MM.1S (cell line): ENCODE measurements around the gene KIAA0513.
"Not testable (repeated sequence)": the region's sequence is repeated elsewhere in the genome, so short reads cannot be mapped to it uniquely, and the experiment has no call there.

Experiments used
- DNase-seq: peaks from one replicate; pipeline ENCODE4 v3.0.0-alpha.2; 2015
- H2AFZ ChIP-seq: fragments of 300-600 bp; sonication (generic); 2 replicates; pipeline ENCODE4 v1.6.0; 2016; ENCODE audit warnings: antibody characterized with exemption, low read length
- H3F3A ChIP-seq: fragments of 300-600 bp; sonication (generic); 2 replicates; pipeline ENCODE4 v1.6.1; 2016; ENCODE audit warnings: mild to moderate bottlenecking, antibody characterized with exemption, low read length, moderate library complexity, mixed read lengths; ENCODE audit not compliant: insufficient read depth
- H3K27ac ChIP-seq: fragments of 300-600 bp; sonication (generic); 2 replicates; pipeline ENCODE4 v1.5.1; 2016; ENCODE audit warnings: mild to moderate bottlenecking, low read length
- H3K27me3 ChIP-seq: fragments of 300-600 bp; sonication (generic); replicated peaks from 2 replicates; pipeline ENCODE4 v1.6.0; 2016; ENCODE audit warnings: low read length; ENCODE audit not compliant: insufficient read depth
- H3K36me3 ChIP-seq: fragments of 300-600 bp; sonication (generic); replicated peaks from 2 replicates; pipeline ENCODE4 v1.6.1; 2016; ENCODE audit warnings: mild to moderate bottlenecking, low read length, mixed read lengths; ENCODE audit not compliant: insufficient read depth
- H3K4me1 ChIP-seq: fragments of 300-600 bp; sonication (generic); 2 replicates; pipeline ENCODE4 v1.6.1; 2016; ENCODE audit warnings: low read length, mixed read lengths
- H3K4me2 ChIP-seq: fragments of 300-600 bp; sonication (generic); 2 replicates; pipeline ENCODE4 v1.6.0; 2016; ENCODE audit warnings: low read depth, low read length
- H3K4me3 ChIP-seq: fragments of 300-600 bp; sonication (generic); 2 replicates; pipeline ENCODE4 v1.5.1; 2016; ENCODE audit warnings: low read length, mixed read lengths
- H3K79me2 ChIP-seq: fragments of 300-600 bp; sonication (generic); 2 replicates; pipeline ENCODE4 v1.6.1; 2016; ENCODE audit warnings: mixed run types, low read length, mixed read lengths
- H3K9ac ChIP-seq: fragments of 300-600 bp; sonication (generic); 2 replicates; pipeline ENCODE4 v1.6.1; 2016; ENCODE audit warnings: low read length, mixed read lengths
- H3K9me2 ChIP-seq: fragments of 300-600 bp; sonication (generic); replicated peaks from 2 replicates; pipeline ENCODE4 v1.6.1; 2016; ENCODE audit warnings: mild to moderate bottlenecking, low read length, mixed read lengths; ENCODE audit not compliant: insufficient read depth
- H3K9me3 ChIP-seq: fragments of 300-600 bp; sonication (generic); replicated peaks from 2 replicates; pipeline ENCODE4 v1.6.1; 2016; ENCODE audit warnings: mild to moderate bottlenecking, low read length, mixed read lengths; ENCODE audit not compliant: insufficient read depth
- H4K20me1 ChIP-seq: fragments of 300-600 bp; sonication (generic); 2 replicates; pipeline ENCODE4 v1.6.1; 2016; ENCODE audit warnings: mild to moderate bottlenecking, low read length, moderate library complexity, mixed read lengths; ENCODE audit not compliant: insufficient read depth
- EZH2 ChIP-seq: fragments of 300-600 bp; sonication (generic); optimal IDR thresholded peaks from 2 replicates; pipeline ENCODE3; 2017; ENCODE audit warnings: low read depth, mild to moderate bottlenecking, antibody characterized with exemption, low read length, mixed read lengths
- EZH2phosphoT487 ChIP-seq: fragments of 300-600 bp; sonication (generic); IDR thresholded peaks from 2 replicates; pipeline ENCODE4 v1.6.1; 2018; ENCODE audit warnings: antibody characterized with exemption, low read length
- TF ChIP-seq, protein P1 (sequence below): fragments of 300-600 bp; sonication (generic); IDR thresholded peaks from 2 replicates; pipeline ENCODE4 v1.5.1; 2016; ENCODE audit warnings: antibody characterized with exemption, low read length, mixed read lengths

KIAA0513 gene

DNA sequence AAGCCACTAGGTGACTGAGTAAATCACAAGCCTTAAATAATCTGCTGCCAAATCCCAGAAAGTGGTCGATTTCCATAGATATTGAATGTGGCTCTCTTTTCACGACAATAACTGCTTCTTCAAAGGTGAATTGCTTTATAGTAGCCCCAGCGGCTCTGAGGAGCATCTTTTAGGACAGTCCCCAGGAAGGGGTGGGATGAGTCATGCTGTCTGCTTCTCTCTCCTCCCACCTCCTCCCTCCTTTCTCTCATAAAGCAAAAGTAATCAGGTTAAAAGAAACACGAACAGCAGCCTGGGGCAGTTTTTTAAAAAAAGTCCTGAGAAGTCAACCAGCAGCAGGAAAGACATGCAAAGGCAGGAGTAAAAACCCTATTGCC, 1.8 kb downstream of the KIAA0513 start:
- Histone ChIP-seq H3K27me3 (no peaks in the 10 kb centered on the region), H3K9me3 (no peaks in the 10 kb centered on the region), H3K4me1 (peaks cover 3% of the 10 kb centered on the region), H3K27ac (peak overlapping the region; percentile 81), H3K9ac (peak overlapping the region; percentile 76), H4K20me1 (no peaks in the 10 kb centered on the region), H3K9me2 (no peaks in the 10 kb centered on the region), H3K36me3 (no peaks in the 10 kb centered on the region), H3K4me3 (peak overlapping the region; percentile 65), H3F3A (peaks cover 16% of the 10 kb centered on the region), H3K4me2 (peak overlapping the region; percentile 95), H3K79me2 (no peaks in the 10 kb centered on the region), H2AFZ (no peak overlapping the region)
- peak; percentile 17 for DNase-seq
- TF ChIP-seq EZH2phosphoT487 (no peak), EZH2 (no peak)
- TF ChIP-seq, protein P1, sequence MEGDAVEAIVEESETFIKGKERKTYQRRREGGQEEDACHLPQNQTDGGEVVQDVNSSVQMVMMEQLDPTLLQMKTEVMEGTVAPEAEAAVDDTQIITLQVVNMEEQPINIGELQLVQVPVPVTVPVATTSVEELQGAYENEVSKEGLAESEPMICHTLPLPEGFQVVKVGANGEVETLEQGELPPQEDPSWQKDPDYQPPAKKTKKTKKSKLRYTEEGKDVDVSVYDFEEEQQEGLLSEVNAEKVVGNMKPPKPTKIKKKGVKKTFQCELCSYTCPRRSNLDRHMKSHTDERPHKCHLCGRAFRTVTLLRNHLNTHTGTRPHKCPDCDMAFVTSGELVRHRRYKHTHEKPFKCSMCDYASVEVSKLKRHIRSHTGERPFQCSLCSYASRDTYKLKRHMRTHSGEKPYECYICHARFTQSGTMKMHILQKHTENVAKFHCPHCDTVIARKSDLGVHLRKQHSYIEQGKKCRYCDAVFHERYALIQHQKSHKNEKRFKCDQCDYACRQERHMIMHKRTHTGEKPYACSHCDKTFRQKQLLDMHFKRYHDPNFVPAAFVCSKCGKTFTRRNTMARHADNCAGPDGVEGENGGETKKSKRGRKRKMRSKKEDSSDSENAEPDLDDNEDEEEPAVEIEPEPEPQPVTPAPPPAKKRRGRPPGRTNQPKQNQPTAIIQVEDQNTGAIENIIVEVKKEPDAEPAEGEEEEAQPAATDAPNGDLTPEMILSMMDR = no peak

DNA sequence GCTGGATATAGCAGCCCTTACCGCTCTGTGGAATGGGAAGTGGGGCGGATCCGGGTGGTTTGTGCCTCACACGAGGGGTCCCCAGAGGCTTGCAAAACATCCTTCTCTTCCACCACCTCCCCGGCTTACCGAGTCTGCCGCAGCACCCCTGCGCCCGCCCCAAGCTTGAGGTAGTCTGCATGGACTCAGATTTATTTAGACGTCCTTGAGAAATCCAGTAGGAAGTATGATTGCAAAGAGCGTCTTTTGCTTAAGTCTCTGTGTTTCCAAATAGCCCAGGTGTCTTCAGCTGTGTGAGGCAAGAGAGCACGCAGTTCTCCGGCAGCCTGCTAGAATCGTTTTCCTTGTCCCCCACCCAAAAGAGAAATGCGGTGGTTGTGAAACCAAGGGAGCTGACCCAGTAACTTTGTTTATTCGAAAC, 2.4 kb downstream of the KIAA0513 start:
- DNase-seq = no peak
- Histone ChIP-seq H3K27ac (no peak overlapping the region), H3K9me3 (no peaks in the 10 kb centered on the region), H3K9ac (no peak overlapping the region), H3K4me1 (peaks cover 3% of the 10 kb centered on the region), H2AFZ (no peak overlapping the region), H3K27me3 (no peaks in the 10 kb centered on the region), H3F3A (peaks cover 16% of the 10 kb centered on the region), H4K20me1 (no peaks in the 10 kb centered on the region), H3K9me2 (no peaks in the 10 kb centered on the region), H3K4me3 (no peak overlapping the region), H3K36me3 (no peaks in the 10 kb centered on the region), H3K4me2 (peak overlapping the region; percentile 95; the same call in 1 of the 2 replicates), H3K79me2 (no peaks in the 10 kb centered on the region)
- TF ChIP-seq EZH2phosphoT487 (no peak), EZH2 (no peak)
- TF ChIP-seq, protein P1 = no peak

DNA sequence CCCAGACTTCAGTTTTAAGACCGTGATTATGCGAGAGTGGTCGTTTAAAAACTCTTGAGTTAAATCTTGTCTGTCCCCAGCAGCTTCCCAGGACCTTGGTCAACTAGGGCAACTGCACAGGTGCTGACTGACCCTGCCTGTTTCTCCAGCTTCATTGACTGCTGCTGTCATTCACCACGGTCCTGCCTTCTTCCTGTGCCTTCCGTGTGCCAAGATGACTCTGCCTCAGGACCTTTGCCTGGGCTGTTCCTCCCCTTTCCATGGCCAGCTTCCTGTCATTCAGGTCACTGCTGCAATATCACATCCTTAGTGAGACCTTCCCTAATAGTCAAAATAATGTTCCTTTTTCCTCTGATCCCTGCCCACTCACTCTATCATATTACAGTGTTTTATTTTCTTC, 3.9 kb downstream of the KIAA0513 start:
- Histone ChIP-seq H3K27me3 (no peaks in the 10 kb centered on the region), H3K36me3 (no peaks in the 10 kb centered on the region), H3F3A (peaks cover 16% of the 10 kb centered on the region), H3K9ac (no peak overlapping the region), H3K27ac (no peak overlapping the region), H2AFZ (no peak overlapping the region), H3K9me2 (no peaks in the 10 kb centered on the region), H3K4me2 (no peak overlapping the region), H4K20me1 (no peaks in the 10 kb centered on the region), H3K79me2 (no peaks in the 10 kb centered on the region), H3K4me3 (no peak overlapping the region), H3K9me3 (no peaks in the 10 kb centered on the region), H3K4me1 (peaks cover 3% of the 10 kb centered on the region)
- DNase-seq = no peak
- TF ChIP-seq EZH2 = no peak
- no peak for TF ChIP-seq EZH2phosphoT487
- TF ChIP-seq, protein P1 = no peak

DNA sequence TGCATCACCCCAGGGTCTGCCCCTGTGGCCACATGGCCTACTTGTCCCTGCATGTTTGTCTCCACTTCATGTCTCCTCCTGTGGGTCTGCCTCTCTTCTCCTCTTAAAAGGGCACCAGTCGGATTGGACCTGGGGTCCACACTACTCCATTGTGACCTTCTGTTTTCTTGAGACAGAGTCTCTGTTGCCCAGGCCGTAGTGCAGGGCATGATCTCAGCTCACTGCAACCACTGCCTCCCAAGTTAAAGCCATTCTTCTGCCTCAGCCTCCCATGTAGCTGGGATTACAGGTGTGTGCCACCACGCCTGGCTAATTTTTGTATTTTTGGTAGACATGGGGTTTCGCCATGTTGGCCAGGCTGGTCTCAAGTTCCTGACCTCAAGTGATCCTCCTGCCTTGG, 4.6 kb downstream of the KIAA0513 start:
- not testable (repeated sequence) for H3K4me3 ChIP-seq, H3K9me3 ChIP-seq, H3K9ac ChIP-seq, H3K4me2 ChIP-seq, H3K27me3 ChIP-seq, H3K9me2 ChIP-seq, H3K36me3 ChIP-seq, H3K27ac ChIP-seq, H3K79me2 ChIP-seq, H2AFZ ChIP-seq, H4K20me1 ChIP-seq, H3K4me1 ChIP-seq, DNase-seq
- H3F3A ChIP-seq = peaks cover 16% of the 10 kb centered on the region
